LNCAP (cell line): ENCODE data around the gene UPP2.

Experiments used
- TF ChIP-seq, protein P1 (sequence below): fragments of 450-650 bp; IDR thresholded peaks from 2 replicates; pipeline ENCODE4 v1.5.1; 2017; ENCODE audit warnings: mild to moderate bottlenecking

Gene UPP2

DNA sequence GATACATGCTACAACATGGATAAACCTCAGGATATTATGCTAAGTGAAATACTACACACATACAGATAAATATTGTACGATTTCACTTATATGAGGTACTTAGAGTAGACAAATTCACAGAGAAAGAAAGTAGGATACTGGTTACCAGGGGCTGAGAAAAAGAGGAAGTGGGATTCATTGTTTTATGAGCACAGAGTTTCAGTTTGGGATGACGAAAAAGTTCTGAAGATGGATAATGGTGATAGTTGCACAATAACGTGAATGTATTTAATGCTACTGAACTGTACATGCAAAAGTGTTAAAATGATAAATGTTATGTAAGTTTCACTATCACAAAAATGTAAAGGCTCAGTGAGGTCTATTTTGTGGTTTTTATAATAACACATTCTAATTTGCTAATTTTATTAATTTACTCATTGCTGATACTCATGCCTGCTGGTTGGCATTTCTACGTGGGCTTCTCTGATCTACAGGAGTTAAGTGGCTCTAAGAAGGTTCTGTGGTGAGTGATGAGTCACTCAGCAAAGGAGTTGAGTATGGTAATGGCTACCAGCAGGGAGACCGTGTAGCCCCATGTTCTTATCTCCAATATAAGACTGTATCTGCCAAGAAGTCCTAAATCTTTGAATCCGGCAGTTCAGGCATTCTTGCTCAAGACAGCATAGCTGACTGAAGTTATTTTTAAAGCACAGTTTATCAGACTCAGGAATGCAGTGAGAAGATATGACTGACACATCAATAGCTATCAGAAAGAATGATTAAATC is 41.1 kb downstream of the UPP2 start:
- TF ChIP-seq, protein P1, sequence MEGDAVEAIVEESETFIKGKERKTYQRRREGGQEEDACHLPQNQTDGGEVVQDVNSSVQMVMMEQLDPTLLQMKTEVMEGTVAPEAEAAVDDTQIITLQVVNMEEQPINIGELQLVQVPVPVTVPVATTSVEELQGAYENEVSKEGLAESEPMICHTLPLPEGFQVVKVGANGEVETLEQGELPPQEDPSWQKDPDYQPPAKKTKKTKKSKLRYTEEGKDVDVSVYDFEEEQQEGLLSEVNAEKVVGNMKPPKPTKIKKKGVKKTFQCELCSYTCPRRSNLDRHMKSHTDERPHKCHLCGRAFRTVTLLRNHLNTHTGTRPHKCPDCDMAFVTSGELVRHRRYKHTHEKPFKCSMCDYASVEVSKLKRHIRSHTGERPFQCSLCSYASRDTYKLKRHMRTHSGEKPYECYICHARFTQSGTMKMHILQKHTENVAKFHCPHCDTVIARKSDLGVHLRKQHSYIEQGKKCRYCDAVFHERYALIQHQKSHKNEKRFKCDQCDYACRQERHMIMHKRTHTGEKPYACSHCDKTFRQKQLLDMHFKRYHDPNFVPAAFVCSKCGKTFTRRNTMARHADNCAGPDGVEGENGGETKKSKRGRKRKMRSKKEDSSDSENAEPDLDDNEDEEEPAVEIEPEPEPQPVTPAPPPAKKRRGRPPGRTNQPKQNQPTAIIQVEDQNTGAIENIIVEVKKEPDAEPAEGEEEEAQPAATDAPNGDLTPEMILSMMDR = no peak

DNA sequence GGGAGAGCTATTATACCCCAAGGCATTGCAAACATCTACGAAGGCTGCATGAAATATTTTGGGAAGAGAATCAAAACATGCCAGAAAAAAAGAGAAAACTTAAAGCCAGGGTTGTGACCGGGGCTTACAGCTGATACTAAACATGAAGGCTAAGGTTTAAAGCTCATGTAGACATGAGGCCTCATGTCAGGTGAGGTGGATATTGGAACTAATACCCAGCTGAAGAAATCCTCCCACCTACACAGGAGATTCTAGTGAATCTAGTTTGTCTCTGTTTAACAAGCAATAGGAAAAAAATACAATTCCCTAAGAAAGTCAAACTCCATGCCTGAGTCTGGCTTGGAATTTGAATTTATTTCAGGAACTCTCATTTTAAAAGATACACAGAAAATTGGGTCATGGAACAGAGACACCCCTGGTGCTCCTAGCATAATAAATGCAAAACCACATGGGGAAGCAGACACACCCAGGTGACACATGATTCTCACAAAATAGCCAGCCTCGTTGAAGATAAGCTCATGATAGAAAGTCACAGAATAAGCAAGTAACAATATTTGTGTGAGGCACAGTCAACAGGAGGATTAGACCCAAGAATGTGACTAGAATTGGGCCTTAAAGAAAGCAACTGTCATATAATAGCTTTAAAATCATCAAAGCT is 42.2 kb downstream of the UPP2 start:
- TF ChIP-seq, protein P1 = no peak

DNA sequence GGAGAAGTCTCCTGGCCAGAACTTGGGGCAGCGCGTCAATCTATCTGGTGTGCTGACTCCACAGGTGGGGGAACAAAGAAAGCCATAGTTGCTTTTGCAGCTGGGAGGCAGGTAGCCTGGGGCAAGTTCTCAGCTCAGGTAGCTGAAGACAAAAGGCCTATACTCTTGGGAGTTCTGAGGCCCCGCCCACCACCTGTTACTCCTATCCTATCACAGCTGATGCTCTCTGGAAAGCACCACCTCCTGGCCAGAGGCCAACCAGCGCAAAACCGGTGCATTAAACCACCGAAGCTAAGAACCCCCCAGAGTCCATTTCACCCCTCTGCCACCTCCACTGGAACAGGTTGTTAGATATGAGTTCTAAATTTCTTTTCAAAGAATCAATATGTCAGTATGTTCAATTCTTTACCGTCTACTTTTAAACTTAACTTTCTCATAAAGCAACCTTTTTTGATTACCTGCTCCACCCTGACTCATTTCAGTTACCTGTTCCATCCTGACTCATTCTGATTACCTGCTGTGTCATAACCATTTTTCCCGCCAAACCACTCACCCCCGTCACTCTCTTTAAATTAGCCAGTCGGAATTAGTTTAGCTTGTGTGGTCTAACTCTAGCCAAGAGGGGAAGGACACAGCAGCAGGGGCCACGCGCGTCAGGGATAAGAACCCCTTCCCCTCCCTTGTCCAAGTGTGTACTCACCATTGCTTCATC is 43.4 kb downstream of the UPP2 start:
- TF ChIP-seq, protein P1 = no peak

DNA sequence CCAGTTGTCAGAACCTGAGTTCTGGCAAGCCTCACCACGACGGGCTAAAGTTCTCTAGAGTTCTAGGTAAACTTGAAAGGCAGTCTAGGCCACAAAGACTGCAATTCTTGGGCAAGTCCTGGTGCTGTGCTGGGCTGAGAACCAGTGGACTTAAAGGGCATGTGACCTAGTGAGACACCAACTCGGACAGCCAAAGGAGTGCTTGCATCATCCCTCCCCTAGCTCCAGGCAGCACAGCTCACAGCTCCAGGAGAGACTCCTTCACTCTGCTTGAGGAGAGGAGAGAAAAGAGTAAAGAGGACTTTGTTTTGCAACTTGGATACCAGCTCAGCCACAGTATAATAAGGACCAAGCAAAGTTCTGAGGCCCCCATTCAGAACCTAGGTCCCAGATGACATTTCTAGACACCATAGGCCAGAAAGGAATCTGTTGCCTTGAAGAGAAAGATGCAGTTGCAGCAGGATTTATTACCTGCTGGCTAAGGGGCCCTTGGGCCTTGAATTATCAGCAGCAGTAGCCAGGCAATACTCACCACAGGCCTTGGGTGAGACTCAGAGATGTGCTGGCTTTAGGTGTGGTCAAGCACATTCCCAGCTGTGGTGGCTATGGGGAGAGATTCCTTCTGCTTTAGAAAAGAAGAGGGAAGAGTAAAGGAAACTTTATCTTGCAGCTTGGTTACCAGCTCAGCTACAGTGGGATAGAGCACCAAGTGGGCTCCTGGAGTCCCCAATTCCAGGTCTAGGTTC is 51.8 kb downstream of the UPP2 start:
- TF ChIP-seq, protein P1 = no peak

DNA sequence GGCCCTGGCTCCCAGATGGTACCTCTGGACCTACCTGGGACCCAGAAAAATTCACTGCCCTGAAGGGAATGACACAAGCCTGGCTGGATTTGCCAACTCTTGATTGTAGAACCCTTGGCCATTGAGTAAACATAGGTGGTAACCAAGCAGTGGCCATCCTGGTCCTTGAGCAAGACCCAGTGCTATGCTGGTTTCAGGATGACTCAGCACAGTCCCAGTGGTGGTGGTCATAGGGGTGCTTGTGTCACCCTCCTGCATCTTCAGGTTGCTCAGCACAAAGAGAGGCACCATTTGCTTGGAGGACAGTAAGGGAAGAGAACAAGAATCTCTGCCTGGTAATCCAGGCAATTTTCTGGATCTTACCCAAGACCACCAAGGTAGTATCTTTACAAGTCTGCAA is 52.9 kb downstream of the UPP2 start:
- TF ChIP-seq, protein P1 = no peak

DNA sequence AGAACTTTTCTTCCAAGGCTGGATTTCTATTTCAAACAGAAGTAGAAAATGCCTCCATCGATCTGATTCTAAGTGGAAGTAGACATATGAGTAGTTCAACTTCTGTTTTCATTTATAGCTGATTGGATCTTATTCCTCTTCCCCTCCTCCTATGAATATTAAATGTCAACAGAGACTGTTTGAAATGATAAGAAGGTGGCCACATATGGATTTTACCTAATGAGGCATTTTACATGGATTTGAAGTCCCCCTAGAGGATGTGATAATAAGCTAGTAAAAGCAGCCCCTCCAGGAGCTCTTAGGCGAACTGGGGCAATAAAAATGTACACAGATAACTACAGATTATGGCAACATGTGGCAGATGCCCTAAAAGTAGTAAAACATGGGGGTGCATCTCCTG is 71.0 kb downstream of the UPP2 start:
- TF ChIP-seq, protein P1 = no peak

DNA sequence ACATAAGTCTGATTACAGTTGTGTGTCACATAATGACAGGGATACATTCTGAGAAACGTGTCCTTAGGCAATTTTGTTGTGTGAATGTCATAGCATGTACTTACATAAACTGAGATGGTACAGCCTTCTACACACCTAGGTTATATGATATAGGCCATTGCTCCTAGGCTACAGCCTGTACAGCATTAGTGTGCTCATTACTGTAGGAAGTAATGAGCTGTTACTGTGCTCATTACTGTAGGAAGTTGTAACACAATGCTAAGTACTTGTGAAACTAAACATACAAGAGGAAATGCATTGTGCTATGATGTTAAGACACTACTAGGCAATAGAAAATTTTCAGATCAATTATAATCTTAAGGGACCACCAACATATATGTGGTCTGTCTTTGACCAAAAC is 72.8 kb downstream of the UPP2 start:
- TF ChIP-seq, protein P1 = no peak
